HG02623 (cell line): ENCODE results near the gene PHIP.
A peak's percentile ranks its signal among the peaks of the same experiment; 100 is the strongest.
"Not testable (repeated sequence)": the region's sequence is repeated elsewhere in the genome, so short reads cannot be mapped to it uniquely, and the experiment has no call there.

Source experiments
- ATAC-seq: cut with Tn5 transposase; IDR thresholded peaks from one replicate; pipeline ENCODE4 v1.9.1; 2021; ENCODE audit warnings: moderate library complexity; ENCODE audit not compliant: unreplicated experiment

PHIP gene

DNA sequence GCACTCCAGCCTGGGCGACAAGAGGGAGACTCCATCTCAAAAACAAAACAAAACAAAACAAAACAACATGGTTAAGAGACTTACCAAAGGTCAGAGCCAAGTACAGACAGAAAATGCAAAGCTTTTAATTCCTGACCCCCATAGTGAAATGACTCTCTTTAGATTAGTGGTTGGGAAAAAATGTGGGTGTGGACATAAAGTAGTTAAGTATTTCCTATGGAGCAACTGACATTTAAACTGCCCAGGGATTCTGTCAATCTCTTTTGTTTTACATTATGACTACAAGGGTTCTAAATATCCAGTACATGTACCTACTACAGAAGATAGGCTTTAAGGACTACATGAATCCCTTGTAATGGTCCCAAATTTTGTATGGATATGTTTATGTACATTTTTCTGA is 135.6 kb downstream of the PHIP start:
- no peak for ATAC-seq

- ATAC-seq: no peak
These were observed 141.5 kb downstream of the PHIP start for GRCh38 chr6:78936515-78936914.

DNA sequence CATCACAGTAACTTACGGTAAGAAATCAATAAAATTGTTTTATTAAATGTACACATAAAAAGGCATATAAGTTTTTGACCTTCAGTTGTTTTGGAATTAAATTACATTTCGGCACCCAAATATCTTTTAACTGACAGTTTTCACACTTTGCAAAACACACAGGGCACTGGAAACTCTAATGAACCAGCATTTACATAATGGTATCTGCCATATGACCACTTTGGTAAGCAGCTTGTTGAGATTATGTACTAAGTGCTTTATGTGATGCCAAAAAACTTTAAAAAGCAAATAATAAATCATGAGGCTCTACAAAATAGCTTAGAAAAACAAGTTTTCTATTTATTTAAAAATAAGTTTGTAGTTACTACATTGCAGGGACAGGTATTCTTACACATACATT is 142.5 kb downstream of the PHIP start:
- no peak for ATAC-seq

DNA sequence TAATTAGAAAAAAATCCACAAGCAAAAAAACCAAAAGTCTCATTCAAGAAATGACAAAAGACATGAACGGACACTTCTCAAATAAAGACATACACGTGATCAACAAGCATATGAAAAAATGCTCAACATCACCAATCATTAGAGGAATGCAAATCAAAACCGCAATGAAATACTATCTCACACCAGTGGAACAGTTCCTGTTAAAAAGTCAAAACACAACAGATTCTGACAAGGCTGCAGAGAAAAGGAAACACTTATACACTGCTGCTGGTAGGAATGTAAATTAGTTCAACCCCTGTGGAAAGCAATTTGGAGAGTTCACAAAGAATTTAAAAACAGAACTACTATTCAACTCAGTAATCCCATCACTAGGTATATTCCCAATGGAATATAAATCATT is 152.7 kb downstream of the PHIP start:
- no peak for ATAC-seq

DNA sequence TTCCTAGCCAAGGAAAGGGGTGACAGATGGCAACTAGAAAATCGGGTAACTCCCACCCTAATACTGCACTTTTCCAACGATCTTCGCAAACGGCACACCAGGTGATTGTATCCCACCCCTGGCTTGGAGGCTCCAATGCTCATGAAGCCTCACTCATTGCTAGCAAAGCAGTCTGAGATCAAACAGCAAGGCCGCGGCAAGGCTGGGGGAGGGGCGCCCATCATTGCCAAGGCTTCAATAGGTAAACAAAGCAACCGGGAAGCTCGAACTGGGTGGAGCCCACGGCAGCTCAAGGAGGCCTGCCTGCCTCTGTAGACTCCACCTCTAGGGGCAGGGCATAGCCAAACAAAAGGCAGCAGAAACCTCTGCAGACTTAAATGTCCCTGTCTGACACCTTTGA is 156.9 kb downstream of the PHIP start:
- not testable (repeated sequence) for ATAC-seq

DNA sequence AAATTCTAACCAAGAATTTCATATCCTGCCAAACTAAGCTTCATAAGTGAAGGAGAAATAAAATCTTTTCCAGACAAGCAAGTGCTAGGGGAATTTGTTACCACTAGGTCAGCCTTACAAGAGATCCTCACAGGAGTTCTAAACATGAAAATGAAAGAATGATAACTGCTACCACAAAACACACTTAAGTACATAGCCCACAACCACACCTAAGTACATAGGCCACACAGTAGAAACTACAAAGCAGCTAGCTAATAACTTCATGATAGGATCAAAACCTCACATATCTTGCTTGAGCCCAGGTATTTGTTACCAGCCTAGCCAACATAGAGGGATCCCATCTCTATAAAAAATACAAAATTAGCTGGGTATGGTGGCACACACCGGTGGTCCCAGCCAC is 160.3 kb downstream of the PHIP start:
- no peak for ATAC-seq

DNA sequence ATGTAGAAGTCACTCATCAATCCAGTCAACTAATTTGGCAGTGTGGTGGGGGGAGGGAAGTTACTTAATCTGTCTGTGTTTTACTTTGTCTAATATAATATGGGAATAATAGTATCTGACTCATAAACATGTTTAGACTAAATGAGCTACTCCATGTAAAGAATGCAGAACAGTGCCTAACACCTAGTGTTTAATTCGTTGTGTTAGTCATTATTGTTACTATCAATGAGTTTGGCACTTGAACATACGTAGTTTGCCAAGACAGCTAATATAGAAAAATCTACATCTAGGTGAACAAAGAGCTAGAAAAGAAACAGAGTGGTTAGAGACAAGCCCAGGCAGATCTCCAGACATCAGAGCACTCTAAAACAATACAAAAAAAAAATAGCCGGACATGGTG is 161.6 kb downstream of the PHIP start:
- no peak for ATAC-seq

DNA sequence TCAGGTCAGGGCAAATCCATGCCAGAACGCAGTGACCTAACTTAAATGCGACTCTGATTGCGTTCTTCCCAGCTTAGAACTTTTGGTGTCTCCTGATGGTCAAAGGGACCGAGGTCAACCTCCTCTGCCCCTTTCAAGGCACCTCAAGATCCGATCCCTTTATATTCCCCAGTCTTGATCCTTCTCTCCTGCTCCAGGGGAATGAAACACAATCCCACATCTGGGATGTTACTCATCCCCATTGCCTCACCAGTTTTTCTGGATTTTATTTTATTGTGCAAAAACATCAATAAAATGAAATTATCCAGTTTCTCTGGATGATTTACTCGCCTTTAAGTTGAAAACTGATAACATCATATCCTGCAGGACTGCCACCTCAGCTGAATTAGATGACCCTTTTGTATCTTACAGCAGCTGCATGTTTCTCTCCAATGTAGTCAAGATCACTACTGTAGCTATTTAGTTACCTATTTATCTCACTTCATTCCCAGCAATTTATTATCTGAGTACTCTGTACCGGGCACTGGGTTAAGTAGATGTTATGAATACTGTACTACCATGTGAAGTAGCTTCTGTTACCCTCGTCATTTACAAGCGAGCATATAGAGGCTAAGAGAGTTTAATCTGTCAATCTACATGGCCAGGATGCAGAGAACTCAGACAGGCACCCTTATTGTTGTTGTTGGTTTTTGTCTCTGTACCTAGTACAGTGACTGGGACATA is 166.7 kb downstream of the PHIP start:
- ATAC-seq: no peak

- peak; percentile 45 for ATAC-seq
These were observed 167.4 kb downstream of the PHIP start for GRCh38 chr6:78910591-78911171.

GRCh38 chr6:78910010-78910409 is 168.0 kb downstream of the PHIP start:
- no peak for ATAC-seq

- ATAC-seq: peak; percentile 53
These were observed 168.7 kb downstream of the PHIP start for GRCh38 chr6:78909391-78909790.

- no peak for ATAC-seq
These were observed 169.4 kb downstream of the PHIP start for GRCh38 chr6:78908621-78909020.

DNA sequence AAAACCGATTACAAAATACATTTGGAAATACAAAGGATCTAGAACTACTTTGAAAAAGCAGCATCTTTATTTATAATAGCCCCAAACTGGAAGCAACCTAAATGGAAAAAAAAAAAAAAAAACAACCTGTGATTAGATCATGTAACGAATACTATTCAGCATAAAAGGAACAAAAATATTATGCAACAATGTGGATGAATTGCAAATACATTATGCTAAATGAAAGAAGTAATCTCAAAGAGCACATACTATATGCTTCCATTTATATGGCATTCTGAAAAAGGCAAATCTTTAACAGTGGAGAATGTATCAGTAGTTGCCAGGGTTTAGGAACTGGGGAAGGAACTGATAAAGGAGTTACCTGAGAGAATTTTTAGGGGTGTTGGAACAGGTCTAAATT is 181.8 kb downstream of the PHIP start:
- ATAC-seq: no peak

DNA sequence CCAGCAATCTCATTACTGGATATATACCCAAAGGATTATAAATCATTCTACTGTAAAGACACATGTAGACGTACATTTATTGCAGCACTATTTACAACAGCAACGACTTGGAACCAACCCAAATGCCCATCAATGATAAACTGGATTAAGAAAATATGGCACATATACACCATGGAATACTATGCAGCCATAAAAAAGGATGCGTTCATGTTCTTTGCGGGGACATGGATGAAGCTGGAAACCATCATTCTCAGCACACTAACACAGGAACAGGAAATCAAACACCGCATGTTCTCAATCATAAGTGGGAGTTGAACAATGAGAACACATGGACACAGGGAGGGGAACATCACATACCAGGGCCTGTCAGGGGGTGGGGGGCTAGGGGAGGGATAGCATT is 188.2 kb downstream of the PHIP start:
- ATAC-seq: not testable (repeated sequence)
